Measurements from ENCODE around the gene RASA3.

Gene RASA3

GRCh38 chr13:113933901-113934300 lies 198.5 kb downstream of the RASA3 start:
- TF ChIP-seq, protein P1, sequence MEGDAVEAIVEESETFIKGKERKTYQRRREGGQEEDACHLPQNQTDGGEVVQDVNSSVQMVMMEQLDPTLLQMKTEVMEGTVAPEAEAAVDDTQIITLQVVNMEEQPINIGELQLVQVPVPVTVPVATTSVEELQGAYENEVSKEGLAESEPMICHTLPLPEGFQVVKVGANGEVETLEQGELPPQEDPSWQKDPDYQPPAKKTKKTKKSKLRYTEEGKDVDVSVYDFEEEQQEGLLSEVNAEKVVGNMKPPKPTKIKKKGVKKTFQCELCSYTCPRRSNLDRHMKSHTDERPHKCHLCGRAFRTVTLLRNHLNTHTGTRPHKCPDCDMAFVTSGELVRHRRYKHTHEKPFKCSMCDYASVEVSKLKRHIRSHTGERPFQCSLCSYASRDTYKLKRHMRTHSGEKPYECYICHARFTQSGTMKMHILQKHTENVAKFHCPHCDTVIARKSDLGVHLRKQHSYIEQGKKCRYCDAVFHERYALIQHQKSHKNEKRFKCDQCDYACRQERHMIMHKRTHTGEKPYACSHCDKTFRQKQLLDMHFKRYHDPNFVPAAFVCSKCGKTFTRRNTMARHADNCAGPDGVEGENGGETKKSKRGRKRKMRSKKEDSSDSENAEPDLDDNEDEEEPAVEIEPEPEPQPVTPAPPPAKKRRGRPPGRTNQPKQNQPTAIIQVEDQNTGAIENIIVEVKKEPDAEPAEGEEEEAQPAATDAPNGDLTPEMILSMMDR (IDR thresholded peaks at IDR 0.05; ENCODE audit: low read depth, low read length, missing control alignments), result no peak
- no peak overlapping the region for H3K4me3 ChIP-seq (ENCODE audit: low read depth, low read length)
- no peak for DNase-seq (ENCODE audit: low read depth)

DNA sequence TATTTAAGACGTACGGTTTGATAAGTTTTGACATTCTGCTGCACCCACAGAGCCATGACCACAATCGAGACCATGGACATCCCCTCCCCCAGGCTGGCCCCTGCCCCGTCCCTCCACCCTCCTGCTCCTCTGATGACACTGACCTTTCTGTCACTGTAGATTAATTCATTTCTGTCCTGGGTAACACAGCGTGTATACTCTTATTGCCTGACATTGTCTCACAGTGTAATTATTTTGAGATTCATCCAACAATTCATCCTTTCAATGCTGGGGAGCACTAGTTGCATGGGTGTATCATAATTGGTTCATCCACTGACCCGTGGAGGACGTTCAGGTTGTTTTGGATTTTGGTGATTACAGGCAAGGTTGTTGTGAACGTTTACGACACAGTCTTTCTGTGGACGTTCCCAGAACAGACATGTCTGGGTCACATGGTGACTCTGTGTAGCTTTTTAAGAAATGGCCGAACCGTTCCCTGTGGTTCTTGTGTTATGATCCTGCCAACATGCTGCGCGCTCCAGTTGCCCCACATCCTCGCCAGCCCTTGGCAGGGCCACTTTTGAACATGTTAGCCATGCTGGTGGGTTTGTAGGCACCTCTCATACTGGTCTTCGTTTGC lies 200.5 kb downstream of the RASA3 start:
- no peak overlapping the region for H3K4me3 ChIP-seq (ENCODE audit: low read depth, low read length)
- TF ChIP-seq, protein P1 (IDR thresholded peaks at IDR 0.05; ENCODE audit: low read depth, low read length, missing control alignments), result no peak
- DNase-seq (ENCODE audit: low read depth), result no peak

DNA sequence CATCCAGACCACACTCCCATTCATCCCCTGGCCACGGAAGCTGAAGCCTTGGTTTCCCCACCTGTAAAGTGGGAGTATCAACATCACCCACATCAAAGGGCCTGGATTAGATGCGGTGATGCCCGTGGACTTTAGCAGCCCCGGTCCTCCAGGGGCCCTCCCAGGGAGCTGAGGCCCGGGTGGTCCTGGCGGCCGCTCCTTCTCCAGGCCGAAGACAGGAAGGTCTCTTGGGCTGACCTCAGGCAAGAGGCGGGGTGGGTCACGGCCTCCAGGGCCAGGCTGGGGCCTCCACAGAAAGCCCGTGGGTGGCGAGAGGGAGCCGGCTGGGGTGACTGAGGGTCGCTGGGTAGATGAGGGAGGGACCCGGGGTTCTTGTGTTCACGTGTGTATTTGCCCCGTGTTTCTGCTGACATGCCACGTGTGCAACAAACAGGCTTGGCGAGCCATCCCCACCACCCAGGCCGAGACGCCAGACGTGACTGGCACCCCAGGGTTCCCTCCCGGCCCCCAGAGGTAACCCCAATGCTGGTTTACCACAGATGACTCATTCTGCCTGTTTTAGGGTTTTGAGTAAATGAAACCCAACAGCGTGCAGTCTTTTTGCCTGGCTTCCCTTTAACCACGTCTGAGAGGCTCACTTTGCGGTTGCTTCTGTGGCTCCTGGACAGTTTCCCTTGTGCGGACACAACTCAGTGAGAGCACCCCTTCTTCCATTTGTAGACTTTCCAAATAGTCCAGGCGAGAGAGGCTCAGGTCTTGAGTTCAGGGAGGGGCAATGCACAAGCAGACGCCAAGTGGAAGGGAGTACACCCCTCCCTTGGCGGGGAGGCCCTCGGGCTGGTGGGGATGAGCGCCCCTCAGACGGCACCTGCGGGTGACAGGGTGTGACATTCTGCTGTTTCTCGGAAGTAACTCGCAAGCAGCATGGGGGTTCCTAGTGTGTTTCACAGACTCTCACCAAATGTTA lies 201.5 kb downstream of the RASA3 start:
- peak; percentile 27 for DNase-seq (ENCODE audit: low read depth)
- no peak overlapping the region for H3K4me3 ChIP-seq (ENCODE audit: low read depth, low read length)
- TF ChIP-seq, protein P1 (IDR thresholded peaks at IDR 0.05; ENCODE audit: low read depth, low read length, missing control alignments), result peak; percentile 4

DNA sequence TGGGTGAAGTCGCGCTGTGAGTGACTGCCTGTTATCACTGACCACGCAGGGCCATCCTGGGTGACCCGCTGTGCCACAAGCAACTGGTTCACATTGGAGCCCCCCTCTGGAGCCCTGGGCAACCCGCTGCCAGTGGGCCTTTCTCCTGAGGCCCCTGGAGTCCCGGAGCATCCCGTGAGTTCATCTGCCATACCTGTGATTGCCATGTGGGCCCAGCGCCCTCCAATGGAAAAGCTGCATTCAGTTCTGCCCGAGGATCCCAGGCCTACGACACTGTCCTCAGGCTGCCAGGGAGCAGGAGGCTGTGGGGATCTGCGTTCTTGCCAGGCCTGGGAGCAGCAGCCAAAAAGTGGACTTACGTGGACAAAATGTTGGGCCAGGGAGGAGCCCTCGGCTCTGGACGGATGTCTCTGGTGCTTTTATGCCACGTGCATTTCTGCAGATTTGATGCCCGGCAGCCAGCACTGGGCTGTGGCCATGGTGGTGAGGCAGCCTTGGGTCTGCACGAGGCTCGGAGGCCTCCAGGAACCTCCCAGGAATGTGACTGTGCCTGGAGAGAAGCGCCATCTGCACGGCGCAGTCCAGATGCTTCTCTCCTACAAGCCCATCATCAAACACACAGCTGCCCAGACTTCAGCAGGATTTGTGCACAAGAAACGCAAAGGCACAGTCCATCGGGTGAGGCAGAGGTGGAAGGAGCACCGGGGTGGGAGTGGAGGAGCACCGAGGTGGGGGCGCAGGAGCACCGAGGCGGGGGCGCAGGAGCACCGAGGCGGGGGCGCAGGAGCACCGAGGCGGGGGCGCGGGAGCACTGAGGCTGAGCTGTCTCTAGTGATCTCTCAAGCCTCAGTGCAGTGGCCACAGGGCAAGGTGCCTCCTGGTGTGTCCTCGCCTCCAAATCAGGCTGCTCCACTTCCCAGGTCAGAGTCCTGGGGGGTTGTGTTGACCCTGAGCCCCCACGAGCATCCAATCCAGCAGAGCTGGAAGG lies 202.5 kb downstream of the RASA3 start:
- H3K4me3 ChIP-seq (ENCODE audit: low read depth, low read length), result no peak overlapping the region
- no peak for DNase-seq (ENCODE audit: low read depth)
- TF ChIP-seq, protein P1 (IDR thresholded peaks at IDR 0.05; ENCODE audit: low read depth, low read length, missing control alignments), result no peak

DNA sequence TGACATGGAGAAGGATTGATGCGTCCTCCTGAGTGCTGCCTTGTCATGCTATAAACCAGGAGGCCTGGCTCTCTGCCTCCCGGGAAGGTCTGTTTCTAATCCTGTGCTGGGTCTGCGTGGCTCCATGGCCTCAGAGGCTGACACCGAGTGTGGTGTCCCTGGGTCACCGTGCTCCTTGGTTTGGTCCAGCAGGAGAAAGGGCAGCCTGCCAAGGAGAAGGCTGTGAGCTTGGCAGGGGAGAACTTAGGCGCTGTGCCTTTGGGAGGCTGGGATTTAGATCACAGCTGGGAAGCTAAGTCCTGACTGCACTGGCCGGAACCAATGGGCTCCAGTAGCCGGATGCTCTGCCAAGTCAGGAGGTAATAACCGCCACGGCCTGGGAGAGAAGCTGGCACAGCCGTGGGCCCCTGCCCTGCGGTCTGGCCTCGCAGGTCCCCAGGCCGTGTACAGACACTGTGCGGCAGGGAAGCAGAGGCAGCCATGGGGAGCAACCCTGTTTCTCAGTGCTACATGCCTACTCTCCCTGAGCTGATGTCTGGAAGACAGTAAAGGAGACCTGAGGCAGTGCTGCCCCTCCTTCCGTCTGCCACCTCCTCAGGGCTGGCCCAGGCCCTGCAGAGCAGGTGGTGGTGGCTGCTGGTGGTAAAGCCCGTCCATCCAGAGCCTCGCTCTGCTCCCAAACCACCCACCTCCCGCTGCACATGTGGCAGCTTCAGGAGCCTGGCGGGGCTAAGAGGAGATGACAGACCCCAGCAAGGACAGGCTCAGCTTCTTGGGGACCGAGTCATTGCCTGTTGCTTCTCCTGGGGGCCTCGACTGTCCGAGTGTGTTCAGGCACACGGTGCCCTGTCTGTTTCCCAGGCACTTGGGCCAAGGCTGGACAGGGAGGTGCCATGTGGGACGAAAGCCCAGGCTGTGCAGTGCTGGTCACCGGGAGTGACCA lies 203.5 kb downstream of the RASA3 start:
- no peak for DNase-seq (ENCODE audit: low read depth)
- TF ChIP-seq, protein P1 (IDR thresholded peaks at IDR 0.05; ENCODE audit: low read depth, low read length, missing control alignments), result no peak
- H3K4me3 ChIP-seq (ENCODE audit: low read depth, low read length), result no peak overlapping the region
